Effector CD4-positive, alpha-beta T cell (primary cell): ENCODE data around the gene USF1.
"Not testable (repeated sequence)": the region's sequence is repeated elsewhere in the genome, so short reads cannot be mapped to it uniquely, and the experiment has no call there.

Experiments
- DNase-seq: peaks from one replicate; pipeline ENCODE4 v3.0.0-alpha.2; 2020

The USF1 gene

DNA sequence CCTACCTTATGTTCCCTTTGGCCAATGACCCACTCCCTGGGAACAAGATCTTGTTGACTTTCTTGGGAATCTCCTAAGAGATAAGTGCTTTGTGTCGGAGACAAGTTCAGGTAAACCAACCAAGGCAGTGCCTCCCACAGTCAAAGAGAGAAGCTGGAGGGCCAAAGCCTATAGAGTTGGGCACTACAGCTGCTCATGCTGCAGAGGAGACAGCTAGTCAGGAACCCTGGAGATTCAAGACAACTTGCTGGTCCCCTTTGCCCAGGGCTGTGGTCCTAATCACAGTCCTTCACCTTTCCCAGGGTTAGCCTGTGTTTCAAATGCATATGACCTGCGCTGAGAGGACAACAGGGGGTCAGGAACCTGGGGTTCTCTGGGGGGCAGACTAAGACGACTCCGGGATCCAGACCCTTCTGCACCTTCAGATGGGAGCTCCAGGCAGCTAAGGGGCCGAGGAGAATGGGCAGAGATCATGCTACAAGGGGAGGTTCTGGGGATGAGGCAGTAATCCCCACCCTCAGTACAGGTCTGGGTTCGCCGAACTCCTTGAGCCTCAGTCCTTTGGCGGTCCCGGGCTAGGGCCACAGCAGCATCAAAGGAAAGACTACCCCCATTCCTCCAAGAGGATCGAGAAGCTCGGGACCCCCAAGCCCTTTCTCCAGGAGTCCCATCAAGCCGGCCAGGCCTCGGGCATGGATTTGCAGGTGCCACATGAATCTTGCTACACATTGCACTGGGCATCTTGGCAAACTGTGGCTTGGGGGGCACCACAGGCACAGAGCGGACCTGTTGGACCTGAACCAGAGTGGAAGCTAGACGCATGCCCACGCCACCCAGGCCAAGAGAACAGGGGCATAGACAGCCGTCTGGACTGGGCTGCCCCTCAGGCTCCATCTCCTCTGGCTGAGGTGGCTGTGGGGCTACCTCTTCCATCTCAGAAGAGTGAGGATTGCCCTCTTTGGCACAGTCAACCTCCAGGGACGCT lies 2.0 kb upstream of the USF1 start:
- no peak for DNase-seq

DNA sequence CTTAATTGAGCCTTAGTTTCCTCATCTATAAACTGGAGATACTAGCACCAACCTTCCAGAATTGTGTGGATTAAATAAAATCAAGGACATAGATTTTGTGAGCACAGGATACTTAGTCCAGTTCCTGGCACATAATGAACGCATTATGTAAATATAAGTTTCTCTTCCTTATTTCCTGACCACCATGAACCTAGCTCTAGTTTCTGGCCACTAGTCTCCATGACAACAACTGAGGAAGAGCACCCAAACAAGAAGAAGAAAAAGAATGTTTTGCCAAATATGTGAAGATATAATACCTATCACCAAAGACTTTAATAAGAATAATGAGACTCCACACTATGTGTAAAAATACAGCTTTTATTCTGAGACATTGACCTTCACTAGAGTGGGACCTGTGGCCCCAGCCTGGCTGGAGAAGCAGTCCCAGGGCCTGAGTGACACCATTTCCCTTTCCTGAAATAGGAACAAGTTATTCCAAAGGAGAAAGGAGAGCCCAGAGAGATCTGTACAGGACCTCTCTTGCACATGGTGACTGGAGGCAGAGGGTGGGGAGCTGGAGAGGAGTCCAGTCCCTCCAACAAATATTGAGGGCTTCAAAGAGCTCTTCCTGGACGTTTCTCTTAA lies 940 bp upstream of the USF1 start:
- DNase-seq: no peak

DNA sequence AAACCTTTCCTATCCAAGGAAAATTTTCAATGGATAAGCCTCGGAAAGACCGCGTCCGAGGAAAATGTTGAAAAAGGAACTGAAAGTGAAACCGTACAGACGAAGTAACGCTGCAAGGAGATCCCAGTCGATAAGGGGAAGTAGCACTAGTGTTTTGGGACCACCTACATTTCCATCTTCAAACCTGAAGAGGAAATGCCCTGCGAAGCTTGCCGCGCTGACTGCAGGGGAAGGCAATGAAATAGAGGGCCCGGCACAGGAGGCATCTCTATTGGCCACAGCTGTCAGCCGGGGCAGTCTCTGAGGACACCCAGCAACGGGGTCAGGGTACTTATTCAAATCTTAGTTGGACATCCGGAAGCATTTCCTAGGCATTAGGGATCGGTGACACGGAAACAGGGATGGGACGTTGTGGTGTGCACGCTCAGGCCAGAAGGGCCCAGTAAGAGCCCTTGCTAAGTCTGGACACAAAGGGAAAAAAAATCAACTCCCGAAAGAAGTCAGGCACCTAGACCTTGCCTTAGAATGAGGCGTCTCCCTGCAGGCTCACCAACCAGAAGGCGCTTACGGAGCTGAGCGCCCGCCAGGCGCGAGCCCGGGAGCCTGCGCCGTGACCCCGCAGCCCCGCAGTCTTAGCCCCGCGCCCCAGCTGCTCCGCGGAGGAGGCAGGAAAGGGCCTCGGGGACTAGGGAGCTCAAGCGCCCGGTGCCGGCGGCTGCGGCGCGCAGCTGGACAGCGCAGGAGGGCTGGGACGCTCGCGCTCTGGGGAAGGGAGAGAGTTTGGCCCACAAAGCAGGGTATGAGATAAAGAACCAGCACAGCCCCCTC lies 655 bp downstream of the USF1 start:
- DNase-seq: peak; percentile 49

DNA sequence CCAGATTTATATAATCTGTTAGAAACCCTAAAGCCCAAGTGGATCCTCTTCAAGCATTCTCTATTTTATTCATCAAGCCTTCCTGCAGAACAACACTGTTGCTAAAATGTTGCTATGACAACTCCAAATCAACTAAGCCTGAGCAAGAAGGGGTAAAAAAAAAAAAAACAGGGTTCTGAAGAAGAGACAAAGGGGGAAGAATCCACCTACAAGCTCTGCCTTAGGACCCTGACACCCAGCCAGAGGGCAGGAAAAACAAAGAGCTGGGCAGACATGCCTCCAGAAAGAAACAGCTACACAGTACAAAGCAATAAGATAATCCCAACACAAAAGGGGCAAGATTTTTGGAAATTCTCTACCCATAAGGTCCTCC lies 1.3 kb downstream of the USF1 start:
- no peak for DNase-seq

DNA sequence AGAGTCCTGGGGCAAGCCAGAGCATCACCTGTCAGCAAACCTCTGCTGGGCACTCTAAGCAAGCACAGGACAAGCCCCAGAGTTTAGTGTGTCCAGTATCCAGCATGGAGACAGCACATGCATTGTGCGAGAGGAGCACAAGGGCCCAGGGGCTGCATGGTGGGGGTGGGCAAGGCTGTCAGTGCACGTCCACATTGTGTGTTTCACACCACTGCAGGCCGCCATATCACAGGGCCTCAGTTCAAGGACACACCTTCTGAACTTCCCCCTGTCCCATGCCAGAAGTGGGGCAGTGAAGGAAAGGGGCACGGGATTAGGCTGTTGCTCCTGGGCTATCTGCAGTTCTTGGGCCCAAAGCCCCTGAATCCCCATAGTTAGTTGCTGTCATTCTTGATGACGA lies 6.2 kb downstream of the USF1 start:
- DNase-seq: no peak

DNA sequence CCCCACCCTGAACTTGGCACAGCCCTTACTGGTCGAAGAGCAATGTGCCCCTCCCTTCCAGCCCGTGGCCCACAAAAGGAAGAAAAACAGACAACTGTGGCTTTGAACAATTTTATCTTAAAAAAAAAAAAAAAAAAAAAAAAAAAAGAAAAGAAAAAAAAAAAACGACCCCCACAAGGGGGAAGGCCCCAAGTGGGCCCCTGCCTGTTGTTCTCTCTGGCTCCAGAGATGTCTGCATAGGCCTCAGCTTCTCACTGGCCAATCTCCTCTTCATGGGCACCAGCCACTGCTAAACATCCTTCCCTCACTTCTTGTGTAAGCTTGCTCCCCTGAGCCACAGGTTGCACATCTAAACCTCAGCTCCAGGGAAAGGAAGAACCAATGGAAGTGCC lies 6.6 kb downstream of the USF1 start:
- DNase-seq: no peak

DNA sequence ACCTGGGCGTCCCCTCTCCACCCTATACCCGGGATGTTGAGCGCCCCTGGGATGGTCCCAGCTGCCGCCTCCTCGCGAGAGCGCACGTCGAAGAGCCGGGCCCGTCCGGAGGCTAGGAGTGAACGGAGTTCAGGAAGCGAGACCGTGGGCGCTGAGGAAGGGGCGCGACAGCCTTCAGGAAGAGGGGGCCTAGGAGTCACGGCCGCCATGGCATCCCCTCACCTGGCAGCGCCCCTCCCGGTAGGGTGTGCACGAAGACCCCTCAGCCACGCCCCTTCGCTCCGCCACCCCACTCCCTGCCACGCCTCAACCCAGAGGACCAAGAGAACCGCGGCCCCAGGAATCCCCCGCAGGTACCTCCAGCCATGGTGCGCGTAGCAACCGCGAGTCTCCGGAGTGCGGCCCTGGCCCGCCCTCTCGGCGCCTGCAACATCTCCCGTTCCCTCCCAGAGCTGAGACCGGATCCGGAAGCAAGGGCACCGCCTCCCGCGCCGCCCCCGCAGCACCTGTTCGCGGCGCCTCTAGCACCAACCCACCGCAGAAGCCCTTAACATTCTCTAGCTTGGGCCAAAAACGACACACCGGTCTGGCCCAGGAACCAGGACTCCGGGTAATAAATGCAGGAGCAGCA lies 7.1 kb downstream of the USF1 start, which contains the start of gene TSTD1:
Gene TSTD1 (minus strand): TSS at position 442 of the 631 bp plus-strand sequence. CDS start 75 bp downstream, at position 367.
- peak; percentile 80 for DNase-seq

DNA sequence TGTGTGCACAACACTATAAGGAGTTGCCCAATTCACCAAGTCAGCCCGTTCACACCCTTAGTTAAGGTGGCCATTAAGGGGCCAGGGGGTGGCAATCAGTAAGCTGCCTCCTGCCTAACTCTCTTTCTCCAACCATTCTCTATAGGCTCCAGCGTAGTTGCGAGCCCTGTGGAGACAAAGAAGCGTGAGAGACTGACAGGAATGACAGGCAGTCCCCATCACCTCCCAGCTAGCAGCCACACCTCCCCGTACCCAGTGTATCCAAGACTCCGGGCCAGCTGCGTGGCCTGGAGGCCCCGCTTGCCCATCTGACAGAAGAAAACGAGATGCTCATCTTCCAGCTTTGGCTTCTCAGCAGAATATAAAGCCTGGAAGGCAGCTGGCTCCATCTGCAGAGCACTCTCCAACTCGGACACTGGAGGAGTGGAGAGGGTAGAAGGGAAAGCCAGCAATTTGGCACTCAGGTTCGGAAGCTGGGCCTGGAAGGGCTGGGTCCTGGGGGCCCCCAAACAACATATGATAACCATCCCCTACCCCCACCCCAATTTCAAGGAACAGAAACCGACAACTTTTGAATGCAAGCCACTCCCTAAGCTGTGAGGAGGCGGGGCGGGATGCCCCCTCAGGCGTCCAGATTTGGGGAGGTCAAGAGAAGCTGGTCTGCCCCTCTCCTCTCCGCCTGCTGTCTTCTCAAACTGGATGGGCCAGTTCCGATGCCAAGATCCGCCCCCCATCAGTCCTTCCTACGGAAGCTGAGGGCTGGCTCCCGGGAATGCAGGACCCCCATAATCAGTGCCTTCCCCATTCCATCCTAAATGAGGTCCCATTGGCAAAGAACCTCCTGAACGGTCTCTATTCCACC lies 7.9 kb downstream of the USF1 start:
- no peak for DNase-seq

DNA sequence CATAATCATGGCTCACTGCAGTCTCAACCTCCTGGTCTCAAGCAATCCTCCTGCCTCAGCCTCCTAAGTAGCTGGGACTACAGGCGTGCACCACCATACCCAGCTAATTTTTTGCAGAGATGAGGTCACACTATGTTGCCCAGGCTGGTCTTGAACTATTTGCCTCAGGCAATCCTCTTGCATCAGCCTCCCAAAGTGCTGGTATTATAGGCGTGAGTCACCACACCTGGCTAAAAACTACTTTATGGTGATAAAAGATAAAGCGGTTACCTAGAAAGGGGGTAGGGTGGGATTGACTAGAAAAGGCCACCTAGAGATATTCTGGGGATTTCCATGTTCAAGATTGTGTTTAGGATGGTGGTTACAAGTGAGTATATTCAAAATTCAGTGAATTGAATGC lies 12.0 kb downstream of the USF1 start:
- DNase-seq: no peak

DNA sequence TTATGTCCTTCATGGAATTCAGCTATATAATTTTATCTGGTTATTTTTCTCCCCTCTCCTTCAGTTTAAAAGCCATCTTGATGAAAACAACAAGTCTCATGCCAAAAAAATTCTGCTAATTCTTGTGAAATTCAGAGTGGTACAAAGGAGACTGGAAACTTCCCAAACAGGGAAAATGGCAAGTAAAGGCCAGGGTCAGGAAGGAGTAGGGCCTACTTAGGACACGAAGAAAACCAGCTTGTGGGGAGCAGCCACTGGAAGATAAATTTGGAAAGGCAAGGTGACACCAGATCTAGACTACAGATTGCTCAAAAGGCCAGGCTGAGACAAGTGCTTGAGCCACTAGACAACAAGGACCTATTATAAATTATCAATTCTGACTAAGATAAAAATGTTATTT lies 13.4 kb downstream of the USF1 start:
- DNase-seq: no peak

DNA sequence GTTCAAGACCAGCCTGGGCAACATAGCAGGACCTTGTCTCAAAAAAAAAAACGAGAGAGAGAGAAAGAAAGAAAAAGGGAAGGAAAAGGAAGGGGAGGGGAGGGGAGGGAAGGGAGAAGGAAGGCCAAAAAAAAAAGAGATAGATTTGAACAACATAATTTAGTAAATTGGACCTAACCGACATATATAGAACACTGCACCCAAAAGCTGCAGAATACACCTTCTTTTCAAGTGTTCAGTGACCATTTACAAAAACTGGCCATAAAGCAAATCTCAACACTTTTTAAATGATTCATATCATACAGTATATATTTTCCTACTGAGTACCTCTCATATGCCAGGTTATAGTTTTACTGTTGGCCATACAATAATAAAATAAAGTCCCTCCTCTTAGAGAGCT lies 13.9 kb downstream of the USF1 start:
- DNase-seq: no peak

DNA sequence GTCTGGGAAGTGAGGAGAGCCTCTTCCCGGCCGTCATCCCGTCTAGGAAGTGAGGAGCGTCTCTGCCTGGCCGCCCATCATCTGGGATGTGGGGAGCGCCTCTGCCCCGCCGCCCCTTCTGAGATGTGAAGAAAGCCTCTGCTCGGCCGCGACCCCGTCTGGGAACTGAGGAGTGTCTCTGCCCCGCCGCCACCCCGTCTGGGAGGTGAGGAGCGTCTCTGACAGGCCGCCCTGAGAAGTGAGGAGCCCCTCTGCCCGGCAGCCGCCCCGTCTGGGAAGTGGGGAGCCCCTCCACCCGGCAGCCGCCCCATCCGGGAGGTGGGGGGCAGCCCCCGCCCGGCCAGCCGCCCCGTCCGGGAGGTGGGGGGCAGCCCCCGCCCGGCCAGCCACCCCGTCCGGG lies 16.3 kb downstream of the USF1 start:
- DNase-seq: not testable (repeated sequence)

DNA sequence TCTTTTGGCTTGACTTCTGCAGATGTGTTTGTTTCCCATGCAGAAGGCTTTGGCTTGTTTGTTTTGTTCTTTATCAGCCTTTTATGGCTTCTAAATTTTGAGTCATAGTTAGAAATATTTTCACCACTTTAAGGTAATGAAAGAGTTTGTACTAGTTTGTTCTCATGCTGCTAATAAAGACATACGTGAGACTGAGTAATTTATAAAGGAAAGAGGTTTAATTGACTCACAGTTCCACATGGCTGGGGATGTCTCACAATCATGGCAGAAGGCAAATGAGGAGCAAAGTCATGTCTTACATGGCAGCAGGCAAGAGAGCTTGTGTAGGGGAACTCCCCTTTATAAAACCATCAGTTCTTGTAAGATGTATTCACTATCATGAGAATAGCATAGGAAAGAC lies 18.8 kb downstream of the USF1 start:
- not testable (repeated sequence) for DNase-seq

DNA sequence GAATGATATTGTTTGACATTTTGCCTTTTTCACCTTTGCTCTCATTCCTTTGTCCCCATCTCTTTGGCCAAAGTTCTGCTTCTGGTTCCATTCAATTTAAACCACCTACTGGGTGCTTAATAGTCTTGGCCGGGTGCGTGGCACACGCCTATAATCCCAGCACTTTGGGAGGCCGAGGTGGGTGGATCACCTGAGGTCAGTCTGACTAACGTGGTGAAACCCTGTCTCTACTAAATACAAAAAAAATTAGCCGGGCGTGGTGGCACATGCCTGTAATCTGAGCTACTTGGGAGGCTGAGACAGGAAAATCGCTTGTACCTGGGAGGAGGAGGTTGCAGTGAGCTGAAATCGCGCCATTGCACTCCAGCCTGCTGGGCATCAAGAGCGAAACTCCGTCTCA lies 23.3 kb downstream of the USF1 start:
- not testable (repeated sequence) for DNase-seq

DNA sequence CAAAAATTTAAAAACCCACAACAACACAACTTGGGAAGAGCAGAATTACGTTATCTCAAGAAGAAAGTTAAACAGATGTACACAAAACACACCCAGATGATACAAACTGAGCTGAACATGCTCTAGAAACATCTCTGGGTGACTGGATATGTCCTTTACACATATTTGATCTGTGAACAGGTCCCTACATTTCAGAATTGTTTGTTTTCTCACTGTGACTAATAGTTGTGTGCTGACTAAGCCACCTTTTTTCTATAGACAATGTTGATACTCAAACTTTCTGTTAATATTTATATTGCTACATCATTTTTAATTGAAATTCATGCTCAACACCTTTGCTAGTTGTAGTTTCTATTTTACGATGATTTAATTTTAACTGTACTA lies 23.8 kb downstream of the USF1 start:
- no peak for DNase-seq

DNA sequence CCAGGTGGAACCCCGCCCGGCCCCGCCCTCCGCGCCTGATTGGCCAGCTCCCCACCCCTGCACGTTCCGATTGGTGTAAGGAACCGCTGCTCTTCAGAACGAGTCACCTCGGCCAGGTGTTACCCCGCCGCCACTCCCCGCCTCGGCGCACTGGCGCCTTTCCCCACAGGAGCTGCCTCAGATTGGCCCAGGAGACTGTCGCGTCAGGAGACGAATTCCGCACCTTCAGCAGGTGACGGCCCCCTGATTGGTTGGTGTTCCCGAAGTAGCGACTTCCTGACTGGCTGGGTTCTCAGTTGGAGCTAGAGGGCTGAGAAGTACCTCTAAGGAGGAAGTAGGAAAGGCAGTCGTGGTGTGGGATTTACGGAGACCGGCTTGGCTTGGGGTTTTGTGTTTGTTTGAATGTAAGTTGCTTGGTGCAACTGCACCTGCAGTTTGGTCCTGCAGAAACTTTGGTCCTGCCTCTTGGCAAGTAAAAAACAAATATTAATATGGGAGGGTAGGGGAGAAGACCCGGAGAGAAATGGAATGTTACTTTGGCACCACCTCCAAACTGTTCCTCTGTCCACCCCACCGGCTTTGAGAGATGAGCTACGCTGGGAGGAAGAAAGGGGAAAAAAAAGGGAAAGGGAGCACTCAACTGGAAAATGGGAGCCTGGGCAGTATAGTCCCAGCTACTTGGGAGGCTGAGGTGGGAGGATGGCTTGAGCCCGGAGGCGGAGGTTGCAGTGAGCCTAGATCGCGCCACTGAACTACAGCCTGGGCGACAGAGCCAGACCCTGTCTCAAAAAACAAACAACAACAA lies 24.4 kb downstream of the USF1 start:
- peak; percentile 87 for DNase-seq

DNA sequence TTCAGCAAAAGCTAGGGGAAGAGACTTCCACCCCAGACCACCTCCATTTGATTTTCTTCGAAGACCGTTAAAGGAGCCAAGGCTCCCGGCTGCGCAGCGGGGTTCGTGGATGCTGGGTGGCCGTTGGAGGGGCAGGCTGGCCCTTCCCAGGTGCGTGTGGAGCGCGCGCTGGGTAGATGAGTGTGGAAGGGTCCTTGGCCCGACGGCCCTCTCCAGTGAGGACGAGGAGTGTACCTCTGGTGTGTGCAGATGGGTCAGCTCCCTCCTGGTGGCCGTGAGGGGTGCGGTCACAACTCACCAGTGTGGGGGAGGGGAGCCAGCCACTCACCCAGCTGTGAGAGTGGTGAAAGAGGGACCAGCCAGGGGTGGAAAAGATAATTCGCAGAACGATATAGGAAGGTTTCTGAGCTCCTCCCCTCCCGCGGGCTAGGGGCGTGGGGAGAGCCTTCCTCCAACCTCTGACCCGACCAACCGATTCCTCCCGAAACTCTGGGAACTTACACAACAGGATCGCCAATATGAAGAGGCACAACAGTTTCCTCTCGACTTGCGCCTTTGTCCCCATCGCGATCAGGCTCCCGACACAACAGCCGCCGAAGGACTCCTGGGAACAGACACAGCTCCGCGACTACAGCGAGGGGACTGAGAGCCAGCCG lies 25.1 kb downstream of the USF1 start, which contains the start of gene F11R:
Gene F11R (minus strand): TSS at position 644 of the 656 bp plus-strand sequence. CDS start 79 bp downstream, at position 565.
- DNase-seq: peak; percentile 26

DNA sequence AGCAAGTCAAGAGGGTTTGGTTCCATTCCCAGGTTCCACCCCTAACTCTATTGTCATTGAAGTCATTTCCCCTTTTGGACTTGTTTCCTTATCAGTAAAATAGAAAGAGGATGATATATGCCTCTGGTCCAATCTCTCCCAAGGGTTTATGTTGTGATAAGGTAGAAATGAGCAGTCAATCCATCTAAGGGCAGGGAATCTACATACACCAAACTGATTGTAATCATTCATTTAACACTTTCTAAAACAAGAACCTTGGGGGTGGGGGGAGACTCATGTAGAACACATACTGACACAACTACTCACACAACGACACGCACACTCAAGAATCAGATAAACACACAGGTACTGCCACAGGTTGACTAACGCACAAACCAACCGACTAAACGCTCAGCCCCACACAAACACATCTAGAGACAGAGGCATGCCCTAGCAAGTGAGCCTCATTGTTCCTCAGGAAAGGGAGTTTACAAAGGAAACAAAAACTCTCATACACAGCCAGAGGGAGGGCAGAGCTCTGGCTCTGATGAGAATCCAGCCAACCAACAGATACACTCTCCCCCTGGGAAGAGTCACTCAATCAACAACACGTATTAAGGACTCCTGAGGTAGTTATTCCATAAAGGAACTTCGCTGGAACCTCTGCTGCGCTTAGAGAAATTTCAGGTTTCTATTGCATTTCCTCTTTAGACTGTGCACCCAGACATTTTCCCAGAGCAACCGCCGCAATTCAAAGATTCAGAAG lies 25.9 kb downstream of the USF1 start:
- DNase-seq: no peak

DNA sequence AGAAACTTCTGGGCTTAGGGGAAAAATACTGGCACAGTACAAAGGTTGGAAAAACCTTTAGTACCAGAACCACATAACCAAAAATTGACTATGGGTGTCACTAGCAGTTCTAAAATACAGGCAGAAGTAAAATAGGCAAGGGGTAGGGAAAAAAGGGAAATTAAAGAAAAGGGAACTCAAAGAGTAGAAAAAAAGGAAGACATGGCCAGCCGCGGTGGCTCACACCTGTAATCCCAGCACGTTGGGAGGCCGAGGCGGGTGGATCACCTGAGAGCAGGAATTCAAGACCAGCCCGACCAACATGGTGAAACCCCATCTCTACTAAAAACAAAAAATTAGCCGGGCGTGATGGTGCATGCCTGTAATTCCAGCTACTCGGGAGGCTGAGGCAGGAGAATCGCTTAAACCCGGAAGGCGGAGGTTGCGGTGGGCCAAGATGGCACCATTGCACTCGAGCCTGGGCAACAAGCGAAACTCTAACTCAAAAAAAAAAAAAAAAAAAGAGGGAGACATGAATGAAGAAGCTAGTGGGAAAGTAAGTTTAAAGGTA lies 26.6 kb downstream of the USF1 start:
- DNase-seq: not testable (repeated sequence)
